Activated T-cell treated with anti-CD3 and anti-CD28 coated beads for 4 hours (primary cell): Measurements from ENCODE around the gene CDA.

Experiments used
- DNase-seq: peaks from one replicate; pipeline ENCODE4 v3.0.0-alpha.2; 2020

The CDA gene

GRCh38 chr1:20618550-20618949, 29.7 kb downstream of the CDA start:
- no peak for DNase-seq

DNA sequence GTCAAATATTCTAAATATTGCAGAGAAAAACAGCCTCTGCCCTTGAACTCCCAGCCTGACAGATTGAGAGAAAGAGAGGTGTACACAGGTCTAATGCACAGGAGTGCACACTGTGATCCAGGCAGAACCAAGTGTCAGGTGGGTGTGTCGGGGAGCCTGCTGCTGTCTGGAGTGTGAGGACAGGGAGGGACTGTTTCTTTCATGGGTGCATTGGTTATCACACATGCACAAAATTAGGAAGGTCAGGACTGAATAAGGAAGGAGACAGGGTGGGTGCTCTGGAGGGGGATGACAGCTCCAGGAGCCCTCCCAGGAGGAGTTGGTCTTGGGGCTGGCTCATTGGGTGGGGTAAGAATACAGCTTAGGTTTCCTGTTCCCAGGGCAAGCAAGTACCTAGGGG, 31.1 kb downstream of the CDA start:
- no peak for DNase-seq

DNA sequence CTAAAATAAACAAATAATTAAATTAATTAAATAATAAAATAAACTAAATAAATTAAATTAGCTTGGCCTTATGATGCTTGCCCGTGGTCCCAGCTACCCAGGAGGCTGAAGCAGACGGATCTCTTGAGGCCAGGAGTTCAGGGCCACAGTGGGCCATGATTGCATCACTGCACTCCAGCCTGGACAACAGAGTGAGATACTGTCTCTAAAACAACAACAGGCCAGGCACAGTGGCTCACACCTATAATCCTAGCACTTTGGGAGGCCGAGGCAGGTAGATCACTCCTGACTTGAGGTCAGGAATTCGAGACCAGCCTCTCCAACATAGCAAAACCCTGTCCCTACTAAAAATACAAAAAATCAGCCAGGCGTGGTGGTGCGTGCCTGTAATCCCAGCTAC, 32.1 kb downstream of the CDA start:
- DNase-seq, result no peak

GRCh38 chr1:20624709-20625108, 35.8 kb downstream of the CDA start:
- no peak for DNase-seq

- no peak for DNase-seq
Measured at GRCh38 chr1:20625176-20626097, 36.5 kb downstream of the CDA start.

DNA sequence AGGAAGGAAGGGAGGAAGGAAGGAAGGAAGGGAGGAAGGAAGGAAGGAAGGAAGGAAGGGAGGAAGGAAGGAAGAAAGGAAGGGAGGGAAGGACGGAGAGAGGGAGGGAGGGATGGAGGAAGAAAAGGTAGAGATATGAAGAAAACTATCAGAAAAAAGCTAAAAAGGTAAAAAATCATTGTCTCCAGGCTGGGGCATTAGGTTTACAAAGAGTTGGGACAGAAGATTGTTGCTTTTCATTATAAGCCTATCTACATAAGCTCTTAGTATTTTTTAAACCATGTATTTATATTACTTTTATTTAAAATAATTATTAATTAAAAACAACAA, 37.2 kb downstream of the CDA start:
- DNase-seq, result no peak

GRCh38 chr1:20626524-20626923, 37.6 kb downstream of the CDA start:
- DNase-seq, result no peak

DNA sequence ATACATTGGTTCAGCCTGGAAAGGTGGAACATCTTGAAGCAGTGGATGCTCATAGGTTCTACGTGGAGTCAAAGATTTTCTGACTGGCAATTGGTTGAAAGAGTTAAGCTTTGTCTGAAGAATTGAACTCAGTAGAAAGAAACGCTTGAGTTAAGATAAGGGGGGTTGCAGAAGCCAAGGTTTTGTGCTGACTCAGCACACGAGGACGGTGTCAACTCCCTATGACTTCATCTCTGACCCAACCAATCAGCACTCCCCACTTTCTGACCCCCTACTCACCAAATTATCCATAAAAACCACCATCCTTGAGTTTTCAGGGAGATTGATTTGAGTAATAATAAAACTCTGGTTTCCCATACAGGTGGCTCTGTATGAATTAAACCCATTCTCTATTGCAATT, 41.8 kb downstream of the CDA start:
- DNase-seq, result no peak

- no peak for DNase-seq
Measured at GRCh38 chr1:20632386-20632785, 43.5 kb downstream of the CDA start.

GRCh38 chr1:20633190-20634064, 44.5 kb downstream of the CDA start, which contains the start of gene PINK1:
TSS of gene PINK1 (plus strand) at chr1:20633458. CDS start at chr1:20633549, 91 bp downstream.
- DNase-seq, result peak; percentile 84

DNA sequence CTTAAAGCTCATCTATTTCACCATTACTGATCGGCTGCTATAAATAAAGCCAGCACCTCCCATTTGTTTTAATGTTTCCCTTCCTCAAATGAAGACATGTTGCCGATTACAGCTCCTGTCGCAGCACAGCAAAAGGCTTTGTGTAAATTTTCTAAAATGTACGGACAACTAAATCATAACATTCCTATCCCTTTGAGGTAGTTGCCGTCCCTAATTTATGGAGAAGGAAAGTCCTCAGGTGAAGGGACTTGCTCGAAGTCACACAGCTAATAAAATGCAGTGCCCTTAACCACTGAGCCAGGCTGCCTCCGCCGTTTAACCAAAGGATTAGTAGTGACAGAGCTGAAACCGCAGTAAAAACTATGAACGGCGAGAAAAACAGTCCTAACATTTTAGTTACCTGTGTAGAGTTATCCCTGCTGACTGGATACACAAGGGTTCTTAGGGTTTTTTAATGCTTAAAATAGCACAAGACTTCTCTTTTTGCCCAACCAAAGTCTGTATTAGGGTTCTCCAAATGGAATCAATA, 45.2 kb downstream of the CDA start:
- DNase-seq, result no peak

DNA sequence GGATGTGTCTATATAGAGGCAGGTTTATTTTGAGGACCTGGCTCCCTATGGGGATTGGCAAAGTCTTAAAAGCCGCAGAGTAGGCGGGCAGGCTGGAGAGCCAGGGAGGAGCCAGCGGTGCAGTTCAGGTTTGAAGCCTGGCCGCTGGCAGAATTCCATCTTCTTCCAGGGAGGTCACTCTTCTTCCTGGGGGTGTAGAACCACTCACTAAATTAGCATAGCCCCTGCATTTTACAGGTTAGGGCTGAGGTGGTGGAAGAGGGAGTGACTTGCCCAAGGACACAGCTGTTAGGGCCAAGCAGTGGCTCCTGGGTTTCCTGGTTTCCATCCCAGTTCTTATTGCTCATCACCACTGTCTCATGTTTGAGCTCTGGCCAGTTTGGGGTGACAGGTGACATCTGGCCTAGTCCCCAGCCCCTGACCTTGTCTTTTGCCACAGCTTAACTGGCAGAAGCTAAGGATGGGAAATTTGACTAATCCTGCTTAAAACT, 45.7 kb downstream of the CDA start:
- no peak for DNase-seq

DNA sequence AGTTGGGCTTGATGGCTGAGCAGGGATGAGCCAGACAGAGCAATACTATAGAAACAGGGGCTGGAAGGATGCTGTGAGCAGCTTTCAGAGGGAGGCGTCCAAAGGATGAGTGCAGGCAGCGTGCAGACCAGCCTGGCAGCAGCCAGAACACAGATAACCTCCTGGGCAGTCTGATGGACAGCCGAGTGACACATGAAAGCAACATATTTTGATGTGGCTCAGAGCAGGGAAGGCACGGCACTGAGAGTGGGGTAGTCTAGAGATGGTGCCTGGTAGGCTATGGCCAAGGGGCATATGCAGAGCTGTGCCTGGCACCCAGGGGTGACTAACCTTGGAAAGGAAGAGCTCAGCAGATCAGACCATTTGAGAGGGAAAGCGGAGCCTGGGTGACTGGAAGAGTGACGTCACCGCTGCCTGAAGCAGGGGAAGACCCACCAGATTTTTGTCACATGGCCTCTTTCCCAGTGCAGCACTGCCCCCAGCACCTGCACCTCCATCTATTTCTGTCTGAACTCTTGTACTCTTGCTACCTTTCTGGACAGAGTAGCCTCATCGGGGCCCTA, 48.0 kb downstream of the CDA start:
- DNase-seq, result no peak

DNA sequence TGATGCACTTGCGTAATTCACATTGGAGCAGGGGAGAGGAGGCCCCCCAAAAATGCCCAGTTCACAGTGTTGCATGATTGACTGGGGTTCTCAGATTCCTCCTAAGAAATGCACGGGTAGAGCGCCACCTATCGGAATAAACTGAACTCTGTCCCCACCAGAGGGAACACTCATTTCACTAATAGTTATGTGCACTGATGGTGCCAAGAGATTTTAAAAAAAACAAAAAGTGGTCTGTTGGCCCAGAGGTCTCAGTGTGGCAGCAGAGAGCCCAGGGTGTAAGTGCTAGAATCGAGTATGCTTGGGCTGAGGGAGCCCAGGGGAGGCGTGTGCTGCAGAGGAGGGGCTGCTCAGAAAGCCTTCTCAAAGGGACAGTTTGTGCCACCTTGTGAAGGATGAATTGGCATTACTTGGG, 51.3 kb downstream of the CDA start:
- DNase-seq, result peak; percentile 48

DNA sequence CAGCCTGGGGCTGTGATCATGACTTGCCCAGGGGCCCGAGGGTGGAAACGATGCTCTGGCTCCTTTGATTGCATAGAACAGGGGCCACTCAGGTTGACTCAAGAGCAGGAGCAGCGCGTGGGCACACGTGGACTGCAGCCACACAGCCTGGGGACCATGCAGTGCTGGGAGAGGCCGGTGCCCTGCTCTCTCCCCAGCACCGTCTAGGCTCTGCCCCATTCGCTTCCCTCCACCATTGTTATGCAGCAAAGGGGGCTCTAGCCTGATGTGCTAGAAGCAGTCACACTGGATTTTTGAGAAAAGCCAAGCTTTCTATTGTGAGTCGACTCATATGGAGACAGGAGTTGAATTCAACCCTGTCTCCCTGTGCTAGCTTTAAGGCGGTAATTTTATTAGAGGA, 53.1 kb downstream of the CDA start:
- DNase-seq, result no peak

GRCh38 chr1:20643080-20643479, 54.2 kb downstream of the CDA start:
- DNase-seq, result no peak

DNA sequence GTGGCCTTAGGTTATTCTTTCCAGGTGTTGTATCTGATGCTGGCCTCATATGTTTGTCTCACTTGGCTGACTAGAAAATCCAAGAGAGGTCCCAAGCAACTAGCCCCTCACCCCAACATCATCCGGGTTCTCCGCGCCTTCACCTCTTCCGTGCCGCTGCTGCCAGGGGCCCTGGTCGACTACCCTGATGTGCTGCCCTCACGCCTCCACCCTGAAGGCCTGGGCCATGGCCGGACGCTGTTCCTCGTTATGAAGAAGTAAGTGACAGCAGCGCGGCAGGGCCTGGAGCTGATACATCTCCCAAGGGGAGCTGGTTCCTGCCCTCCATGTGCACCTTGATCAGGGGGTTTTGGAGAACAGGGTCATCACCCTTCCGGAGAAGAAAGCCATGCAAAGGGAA, 55.5 kb downstream of the CDA start:
- no peak for DNase-seq

DNA sequence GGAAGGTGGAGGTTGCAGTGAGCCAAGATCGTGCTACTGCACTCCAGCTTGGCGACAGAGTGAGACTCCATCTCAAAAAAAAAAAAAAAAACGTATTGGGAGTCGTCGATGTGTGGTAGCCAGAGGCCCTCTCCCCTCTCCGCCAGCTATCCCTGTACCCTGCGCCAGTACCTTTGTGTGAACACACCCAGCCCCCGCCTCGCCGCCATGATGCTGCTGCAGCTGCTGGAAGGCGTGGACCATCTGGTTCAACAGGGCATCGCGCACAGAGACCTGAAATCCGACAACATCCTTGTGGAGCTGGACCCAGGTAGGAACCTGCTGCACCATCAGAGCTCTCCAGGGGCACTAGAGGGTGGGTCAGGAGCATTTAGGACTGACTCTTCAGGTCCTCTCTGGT, 56.5 kb downstream of the CDA start:
- no peak for DNase-seq

DNA sequence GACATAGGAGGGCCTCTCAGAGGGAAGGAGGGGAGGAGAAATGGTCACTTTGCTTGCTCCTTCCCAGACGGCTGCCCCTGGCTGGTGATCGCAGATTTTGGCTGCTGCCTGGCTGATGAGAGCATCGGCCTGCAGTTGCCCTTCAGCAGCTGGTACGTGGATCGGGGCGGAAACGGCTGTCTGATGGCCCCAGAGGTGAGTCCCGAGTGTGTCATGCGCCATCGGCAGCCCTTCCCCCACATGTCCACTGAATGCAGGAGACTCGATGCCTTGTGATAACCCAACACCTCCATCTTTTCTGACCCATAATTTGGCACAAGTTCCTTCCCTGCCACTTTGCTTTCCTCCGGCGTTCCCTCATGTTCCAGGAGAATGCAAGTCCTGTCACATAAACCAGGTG, 59.5 kb downstream of the CDA start:
- no peak for DNase-seq

DNA sequence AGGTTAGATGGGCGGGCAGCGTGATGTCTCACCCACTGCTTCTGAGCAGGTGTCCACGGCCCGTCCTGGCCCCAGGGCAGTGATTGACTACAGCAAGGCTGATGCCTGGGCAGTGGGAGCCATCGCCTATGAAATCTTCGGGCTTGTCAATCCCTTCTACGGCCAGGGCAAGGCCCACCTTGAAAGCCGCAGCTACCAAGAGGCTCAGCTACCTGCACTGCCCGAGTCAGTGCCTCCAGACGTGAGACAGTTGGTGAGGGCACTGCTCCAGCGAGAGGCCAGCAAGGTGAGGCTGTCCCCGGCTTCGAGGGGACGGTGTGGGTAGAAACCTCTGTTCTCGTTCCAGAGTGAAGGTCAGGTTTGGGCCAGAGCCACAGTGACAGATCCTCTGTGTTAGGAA, 60.0 kb downstream of the CDA start:
- no peak for DNase-seq

DNA sequence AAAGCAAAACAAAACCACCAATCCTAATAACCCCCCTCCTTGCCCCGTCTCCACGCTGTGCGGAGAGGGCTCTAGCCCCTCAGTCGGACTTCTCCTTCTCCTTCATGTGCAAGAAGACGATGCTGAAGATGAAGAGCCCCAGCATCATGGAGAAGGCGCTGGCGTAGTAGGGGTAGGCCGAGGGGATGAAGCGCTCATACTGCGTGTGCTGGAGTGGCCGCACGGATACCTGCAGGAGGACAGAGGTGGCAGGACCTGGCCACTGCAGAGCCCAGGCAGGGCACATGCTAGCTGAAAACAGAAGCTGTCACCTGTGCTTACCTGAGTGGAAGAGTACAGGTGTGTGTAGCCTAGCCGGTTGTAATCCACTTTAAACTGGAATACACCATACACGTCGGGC, 63.4 kb downstream of the CDA start:
- no peak for DNase-seq

DNA sequence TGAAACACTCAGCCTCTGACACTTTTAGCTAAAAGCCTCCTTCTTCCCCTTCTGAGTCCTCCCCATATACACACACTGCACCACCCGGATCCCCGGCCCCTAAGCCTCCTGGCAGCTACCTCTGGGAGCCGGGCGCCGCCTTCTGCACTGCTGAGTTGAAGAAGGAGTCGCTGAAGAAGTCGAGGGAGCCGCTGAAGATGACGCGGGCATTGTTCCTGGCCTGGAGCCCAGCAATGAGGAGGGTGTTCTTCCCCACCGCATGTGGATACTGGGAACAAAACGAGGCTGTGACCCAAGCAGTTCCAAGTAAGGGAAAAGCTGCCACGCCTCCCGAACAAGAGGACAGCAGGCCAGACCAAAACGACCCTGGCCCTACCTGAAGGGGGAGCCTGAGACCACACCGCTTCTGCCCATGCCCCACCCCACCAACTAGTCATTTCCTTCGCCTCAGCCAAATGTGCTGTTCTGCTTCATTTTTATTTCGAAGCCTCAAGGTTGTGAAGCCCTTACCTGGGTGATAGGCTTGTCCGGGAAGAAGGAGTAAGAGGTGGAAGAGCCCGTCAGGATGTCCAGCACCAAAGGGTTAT, 65.3 kb downstream of the CDA start:
- DNase-seq, result no peak

DNA sequence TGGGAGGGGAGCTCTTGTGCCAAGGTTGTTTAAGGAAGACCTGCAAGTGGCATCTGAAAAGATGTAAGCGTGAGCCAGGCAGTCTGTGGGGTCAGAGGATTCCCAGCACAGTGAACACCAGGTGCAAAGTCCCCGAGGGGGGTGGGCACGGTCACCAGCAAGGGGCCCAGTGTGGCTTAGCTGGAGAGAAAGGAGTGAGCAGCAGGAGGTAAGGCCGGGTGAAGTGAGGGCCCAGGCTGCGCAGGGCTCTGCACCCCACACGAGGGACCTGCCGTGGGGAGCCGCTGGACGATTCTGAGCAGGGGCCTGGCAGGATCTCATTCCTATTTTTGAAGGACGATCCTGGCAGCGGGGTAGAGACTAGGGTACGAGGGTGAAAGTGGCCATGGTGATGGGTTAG, 68.1 kb downstream of the CDA start:
- no peak for DNase-seq
